ENCODE data around the gene HEATR5A. TPM values are rescaled to one million over a fixed set of nuclear protein-coding genes. Genes with fewer than 3 reads are reported as not detected.

The HEATR5A gene
- total and polyA plus RNA-seq, 2 of the 13 experiments (the other 11 are each of a cell fraction or from before 2014, with no cell fraction given) = 36.4 to 105 TPM

DNA sequence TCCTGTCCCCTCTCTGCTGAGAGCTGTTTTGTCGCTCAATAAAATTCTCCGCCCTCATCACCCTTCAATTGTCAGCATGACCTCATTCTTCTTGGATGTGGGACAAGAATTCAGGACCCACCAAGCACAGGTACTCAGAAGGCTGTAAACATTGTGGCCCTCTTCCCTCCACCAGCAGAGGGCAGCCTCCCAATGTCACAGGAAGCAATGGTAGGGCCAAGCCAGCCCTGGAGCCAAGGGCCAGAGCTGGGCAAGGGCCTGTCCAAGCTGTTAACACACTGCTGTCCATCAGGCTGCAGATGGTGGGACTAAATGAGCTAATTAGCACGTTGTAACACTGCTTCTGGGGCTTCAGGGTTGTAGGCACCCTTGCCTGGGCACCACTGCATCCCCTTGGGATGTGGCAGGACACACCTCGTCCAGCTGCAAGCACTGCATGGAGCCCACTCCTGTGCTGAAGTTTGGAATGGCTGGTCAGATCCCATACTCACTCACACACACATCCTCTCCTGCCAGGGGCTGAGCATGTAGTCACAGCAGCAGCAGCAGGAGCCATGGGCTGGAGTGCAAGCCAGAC, 150.1 kb downstream of the HEATR5A start:
- 93% methylated on average over 4 of the region's 4 CpGs for WGBS (ENCODE audit: low lambda C conversion rate)
- H3K27ac ChIP-seq (ENCODE audit: extremely low read length, insufficient read depth, low read length) = no peak overlapping the region
- H3K27me3 ChIP-seq (ENCODE audit: control insufficient read depth in 1 of 2, insufficient read depth in 2 of 2, low read length in 2 of 2) = no peaks in the 10 kb centered on the region
- no peaks in the 10 kb centered on the region for H4K20me1 ChIP-seq (ENCODE audit: insufficient read depth, low read length)
- FAIRE-seq (no peak), ATAC-seq (peak; percentile 73), DNase-seq (ENCODE audit: low spot score) (peak; percentile 77)
- H2AFZ ChIP-seq (ENCODE audit: low read length) = no peak overlapping the region
- no TSS peak for BruUV-seq (replicated peaks)
- H3K4me1 ChIP-seq (ENCODE audit: insufficient read depth, low read length) = peaks cover 66% of the 10 kb centered on the region
- no peaks in the 10 kb centered on the region for H3K79me2 ChIP-seq (ENCODE audit: insufficient read depth, low read length)
- CTCF ChIA-PET (ENCODE audit: low intra/inter-chr PET ratio, low total read pairs) = interaction anchor here (1.6 to 2.7 kb wide), 2 partner anchors 63 to 86 kb away, joined by 12 to 16 read pairs; partner anchors contain the start of gene HECTD1
- intact Hi-C loops (cut with micrococcal nuclease; ENCODE audit: unreplicated experiment) = loop anchor here (1.0 kb wide), 1 partner anchor 86 kb away; no protein-coding TSS in a partner anchor
- peaks cover 12% of the 10 kb centered on the region for H3K9me3 ChIP-seq (ENCODE audit: low read length)
- POLR2A ChIA-PET = interaction anchor here (1.0 to 3.1 kb wide), 4 partner anchors 9 to 62 kb away, joined by 3 to 25 read pairs (median 6); partner anchors contain the start of gene HECTD1
- H3K4me3 ChIP-seq (replicated peaks in 1 of 3; ENCODE audit: insufficient read depth in 1 of 3, low read depth in 2 of 3, low read length in 3 of 3) = no peak overlapping the region
- H3K9ac ChIP-seq (ENCODE audit: insufficient read depth, low read depth, low read length) = no peak overlapping the region
- in situ Hi-C loops (cut with HindIII; ENCODE audit: extremely low pct_ligation_motif_present, low pct_unique_long_range_greater_than_20kb) = no loop called here
- H3K36me3 ChIP-seq (replicated peaks in 1 of 2; ENCODE audit: control insufficient read depth in 1 of 2, insufficient read depth in 2 of 2, low read length in 2 of 2) = no peaks in the 10 kb centered on the region
- no peak overlapping the region for H3K4me2 ChIP-seq (ENCODE audit: low read depth, low read length)
- TF ChIP-seq HNF4A (CRISPR knock-in tag; IDR thresholded peaks at IDR 0.05) (peak; percentile 15; the same call in 1 of the 2 replicates), HMG20B (CRISPR knock-in tag; conservative IDR thresholded peaks at IDR 0.05) (0 out of 2 replicates have a peak, but pooled peaks have one; percentile 34), ZFY (CRISPR knock-in tag; IDR thresholded peaks at IDR 0.05) (no peak), HNRNPK (IDR thresholded peaks at IDR 0.05; ENCODE audit: low read depth, low read length, poor library complexity, severe bottlenecking) (no peak), ZNF605 (CRISPR knock-in tag; IDR thresholded peaks at IDR 0.05) (peak; percentile 83), NFIB (CRISPR knock-in tag; IDR thresholded peaks at IDR 0.05; ENCODE audit: borderline replicate concordance) (no peak), ZNF263 (CRISPR knock-in tag; IDR thresholded peaks at IDR 0.05) (no peak), ZBTB7A (CRISPR knock-in tag; IDR thresholded peaks at IDR 0.05) (0 out of 2 replicates have a peak, but pooled peaks have one; percentile 31), ARNT2 (CRISPR knock-in tag; IDR thresholded peaks at IDR 0.05; ENCODE audit: low read depth) (no peak), RXRA (CRISPR knock-in tag; IDR thresholded peaks at IDR 0.05) (peak; percentile 59), KDM2A (CRISPR knock-in tag; IDR thresholded peaks at IDR 0.05; ENCODE audit: borderline replicate concordance, low read depth) (peak; percentile 57; the same call in 1 of the 2 replicates), ZNF24 (IDR thresholded peaks at IDR 0.05) (no peak), WIZ (CRISPR knock-in tag; IDR thresholded peaks at IDR 0.05) (no peak)
- TF ChIP-seq, protein P1, sequence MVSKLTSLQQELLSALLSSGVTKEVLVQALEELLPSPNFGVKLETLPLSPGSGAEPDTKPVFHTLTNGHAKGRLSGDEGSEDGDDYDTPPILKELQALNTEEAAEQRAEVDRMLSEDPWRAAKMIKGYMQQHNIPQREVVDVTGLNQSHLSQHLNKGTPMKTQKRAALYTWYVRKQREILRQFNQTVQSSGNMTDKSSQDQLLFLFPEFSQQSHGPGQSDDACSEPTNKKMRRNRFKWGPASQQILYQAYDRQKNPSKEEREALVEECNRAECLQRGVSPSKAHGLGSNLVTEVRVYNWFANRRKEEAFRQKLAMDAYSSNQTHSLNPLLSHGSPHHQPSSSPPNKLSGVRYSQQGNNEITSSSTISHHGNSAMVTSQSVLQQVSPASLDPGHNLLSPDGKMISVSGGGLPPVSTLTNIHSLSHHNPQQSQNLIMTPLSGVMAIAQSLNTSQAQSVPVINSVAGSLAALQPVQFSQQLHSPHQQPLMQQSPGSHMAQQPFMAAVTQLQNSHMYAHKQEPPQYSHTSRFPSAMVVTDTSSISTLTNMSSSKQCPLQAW (CRISPR knock-in tag; IDR thresholded peaks at IDR 0.05) = no peak
- TF ChIP-seq, protein P2, sequence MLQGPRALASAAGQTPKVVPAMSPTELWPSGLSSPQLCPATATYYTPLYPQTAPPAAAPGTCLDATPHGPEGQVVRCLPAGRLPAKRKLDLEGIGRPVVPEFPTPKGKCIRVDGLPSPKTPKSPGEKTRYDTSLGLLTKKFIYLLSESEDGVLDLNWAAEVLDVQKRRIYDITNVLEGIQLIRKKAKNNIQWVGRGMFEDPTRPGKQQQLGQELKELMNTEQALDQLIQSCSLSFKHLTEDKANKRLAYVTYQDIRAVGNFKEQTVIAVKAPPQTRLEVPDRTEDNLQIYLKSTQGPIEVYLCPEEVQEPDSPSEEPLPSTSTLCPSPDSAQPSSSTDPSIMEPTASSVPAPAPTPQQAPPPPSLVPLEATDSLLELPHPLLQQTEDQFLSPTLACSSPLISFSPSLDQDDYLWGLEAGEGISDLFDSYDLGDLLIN (CRISPR knock-in tag; IDR thresholded peaks at IDR 0.05; ENCODE audit: borderline replicate concordance) = no peak
- TF ChIP-seq, protein P3, sequence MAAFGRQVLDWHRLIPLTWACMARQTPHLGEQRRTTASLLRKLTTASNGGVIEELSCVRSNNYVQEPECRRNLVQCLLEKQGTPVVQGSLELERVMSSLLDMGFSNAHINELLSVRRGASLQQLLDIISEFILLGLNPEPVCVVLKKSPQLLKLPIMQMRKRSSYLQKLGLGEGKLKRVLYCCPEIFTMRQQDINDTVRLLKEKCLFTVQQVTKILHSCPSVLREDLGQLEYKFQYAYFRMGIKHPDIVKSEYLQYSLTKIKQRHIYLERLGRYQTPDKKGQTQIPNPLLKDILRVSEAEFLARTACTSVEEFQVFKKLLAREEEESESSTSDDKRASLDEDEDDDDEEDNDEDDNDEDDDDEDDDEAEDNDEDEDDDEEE (CRISPR knock-in tag; IDR thresholded peaks at IDR 0.05) = peak; percentile 85; the same call in 1 of the 2 replicates
